GM10847 (cell line): ENCODE data around the gene AADACL3.

ENCODE experiments used
- POLR2A ChIP-seq: IDR thresholded peaks from 2 replicates; pipeline ENCODE4 v1.6.1; 2011; ENCODE audit not compliant: insufficient read length; ENCODE audit errors: extremely low read depth

Gene AADACL3

GRCh38 chr1:12748778-12749355, 33.0 kb downstream of the AADACL3 start:
- TF ChIP-seq POLR2A, result no peak

GRCh38 chr1:12754738-12755137, 38.8 kb downstream of the AADACL3 start:
- TF ChIP-seq POLR2A, result no peak

- TF ChIP-seq POLR2A, result no peak
Observed at GRCh38 chr1:12756273-12756672, 40.4 kb downstream of the AADACL3 start.

- TF ChIP-seq POLR2A, result no peak
Observed at GRCh38 chr1:12756768-12757413, 41.0 kb downstream of the AADACL3 start.

- no peak for TF ChIP-seq POLR2A
Observed at GRCh38 chr1:12757836-12758235, 41.9 kb downstream of the AADACL3 start.

GRCh38 chr1:12760256-12760795, 44.4 kb downstream of the AADACL3 start:
- no peak for TF ChIP-seq POLR2A

- TF ChIP-seq POLR2A, result no peak
Observed at GRCh38 chr1:12761781-12762180, 45.9 kb downstream of the AADACL3 start.

- no peak for TF ChIP-seq POLR2A
Observed at GRCh38 chr1:12762766-12763165, 46.9 kb downstream of the AADACL3 start.

- TF ChIP-seq POLR2A, result no peak
Observed at GRCh38 chr1:12763479-12763878, 47.6 kb downstream of the AADACL3 start.

GRCh38 chr1:12764016-12764415, 48.1 kb downstream of the AADACL3 start:
- no peak for TF ChIP-seq POLR2A

GRCh38 chr1:12769031-12769430, 53.1 kb downstream of the AADACL3 start:
- no peak for TF ChIP-seq POLR2A

- no peak for TF ChIP-seq POLR2A
Observed at GRCh38 chr1:12769976-12770505, 54.1 kb downstream of the AADACL3 start.

GRCh38 chr1:12770620-12771019, 54.7 kb downstream of the AADACL3 start:
- no peak for TF ChIP-seq POLR2A

GRCh38 chr1:12771186-12771585, 55.3 kb downstream of the AADACL3 start:
- no peak for TF ChIP-seq POLR2A

GRCh38 chr1:12772520-12772919, 56.6 kb downstream of the AADACL3 start:
- TF ChIP-seq POLR2A, result no peak

- TF ChIP-seq POLR2A, result no peak
Observed at GRCh38 chr1:12773438-12773837, 57.5 kb downstream of the AADACL3 start, which contains the start of gene PRAMEF12. TSS of gene PRAMEF12 (plus strand) at chr1:12773738. CDS start at chr1:12774868, 1,130 bp downstream.

GRCh38 chr1:12774801-12775345, 59.0 kb downstream of the AADACL3 start:
- TF ChIP-seq POLR2A, result no peak

GRCh38 chr1:12775443-12775842, 59.5 kb downstream of the AADACL3 start:
- TF ChIP-seq POLR2A, result no peak
